GM23248 (cell line): ENCODE results near the gene IGSF10. TPM values are rescaled to one million over a fixed set of nuclear protein-coding genes. Genes with fewer than 3 reads are reported as not detected.
A peak's percentile ranks its signal among the peaks of the same experiment; 100 is the strongest.

Source experiments
- DNase-seq: peaks from one replicate; pipeline ENCODE4 v3.0.0-alpha.2; 2015
- H2AFZ ChIP-seq: fragments of 200-600 bp; sonication (generic); 2 replicates; pipeline ENCODE4 v1.6.1; 2016; ENCODE audit warnings: antibody characterized with exemption
- H3F3A ChIP-seq: fragments of 200-600 bp; sonication (generic); 2 replicates; pipeline ENCODE4 v1.6.1; 2016; ENCODE audit warnings: mild to moderate bottlenecking, antibody characterized with exemption, mixed run types; ENCODE audit not compliant: insufficient read depth
- H3K27ac ChIP-seq: fragments of 200-600 bp; sonication (generic); 2 replicates; pipeline ENCODE4 v1.5.1; 2016; ENCODE audit warnings: mild to moderate bottlenecking
- H3K27me3 ChIP-seq: fragments of 200-600 bp; sonication (generic); replicated peaks from 2 replicates; pipeline ENCODE4 v1.6.1; 2016; ENCODE audit warnings: mild to moderate bottlenecking; ENCODE audit not compliant: insufficient read depth
- H3K36me3 ChIP-seq: fragments of 200-600 bp; sonication (generic); 2 replicates; pipeline ENCODE4 v1.6.1; 2016; ENCODE audit warnings: low read depth, mild to moderate bottlenecking
- H3K4me1 ChIP-seq: fragments of 200-600 bp; sonication (generic); 2 replicates; pipeline ENCODE4 v1.6.1; 2016; ENCODE audit warnings: mild to moderate bottlenecking; ENCODE audit not compliant: insufficient read depth
- H3K4me2 ChIP-seq: fragments of 200-600 bp; sonication (generic); one replicate; pipeline ENCODE4 v1.6.1; 2016; ENCODE audit warnings: mild to moderate bottlenecking; ENCODE audit not compliant: unreplicated experiment
- H3K4me3 ChIP-seq: fragments of 200-600 bp; sonication (generic); 2 replicates; pipeline ENCODE4 v1.5.1; 2016; ENCODE audit warnings: mild to moderate bottlenecking
- H3K79me2 ChIP-seq: fragments of 200-600 bp; sonication (generic); 2 replicates; pipeline ENCODE4 v1.6.1; 2016; ENCODE audit warnings: mild to moderate bottlenecking; ENCODE audit not compliant: insufficient read depth
- H3K9ac ChIP-seq: fragments of 200-600 bp; sonication (generic); 2 replicates; pipeline ENCODE4 v1.6.1; 2016; ENCODE audit warnings: mild to moderate bottlenecking
- H3K9me2 ChIP-seq: fragments of 200-600 bp; sonication (generic); 2 replicates; pipeline ENCODE4 v1.6.1; 2016; ENCODE audit warnings: mixed run types, mild to moderate bottlenecking, moderate library complexity; ENCODE audit not compliant: insufficient read depth
- H3K9me3 ChIP-seq: fragments of 200-600 bp; sonication (generic); one replicate; pipeline ENCODE4 v1.6.1; 2017; ENCODE audit warnings: low read depth
- H4K20me1 ChIP-seq: fragments of 200-600 bp; sonication (generic); 2 replicates; pipeline ENCODE4 v1.6.0; 2016; ENCODE audit not compliant: insufficient read depth
- EZH2 ChIP-seq: fragments of 200-600 bp; sonication (generic); IDR thresholded peaks from 2 replicates; pipeline ENCODE4 v1.6.1; 2018; ENCODE audit warnings: antibody characterized with exemption, mild to moderate bottlenecking; ENCODE audit not compliant: insufficient read depth, poor library complexity, severe bottlenecking
- EZH2phosphoT487 ChIP-seq: fragments of 200-600 bp; sonication (generic); IDR thresholded peaks from 2 replicates; pipeline ENCODE4 v1.6.1; 2018; ENCODE audit warnings: antibody characterized with exemption, moderate library complexity, mild to moderate bottlenecking, low read depth; ENCODE audit not compliant: insufficient read depth
- WGBS, 2 experiments: methylation state at CpG; one replicate each; pipeline ENCODE4 v1.1.6; 2015 to 2017; ENCODE audit warnings: low lambda C conversion rate in 2 of 2, low coverage in 1 of 2; ENCODE audit errors: missing lambda C conversion rate in 2 of 2; 5-methylcytosine and 5-hydroxymethylcytosine counted together
- in situ Hi-C: fragments of 300-500 bp; cut with MboI; formaldehyde crosslinking; loops from 2 replicates; pipeline ENCODE4 v1.15.0; 2020
- polyA plus RNA-seq: library from polyadenylated mRNA; unstranded; fragments of >200 nt; fragmentation: Nextera tagmentation; extraction: Ambion mirVana; gene quantifications from 2 replicates; pipeline ENCODE4 v1.2.1, GENCODE V29; 2016
- total RNA-seq: library from RNA; depleted of rRNA; stranded (reverse); fragments of >200 nt; shearing (Covaris generic); gene quantifications from 2 replicates; pipeline ENCODE4 v1.2.3, GENCODE V29; 2014

IGSF10 gene
- total and polyA plus RNA-seq, 2 experiments from 2014 or later, result 0.19 TPM; not detected in 1

DNA sequence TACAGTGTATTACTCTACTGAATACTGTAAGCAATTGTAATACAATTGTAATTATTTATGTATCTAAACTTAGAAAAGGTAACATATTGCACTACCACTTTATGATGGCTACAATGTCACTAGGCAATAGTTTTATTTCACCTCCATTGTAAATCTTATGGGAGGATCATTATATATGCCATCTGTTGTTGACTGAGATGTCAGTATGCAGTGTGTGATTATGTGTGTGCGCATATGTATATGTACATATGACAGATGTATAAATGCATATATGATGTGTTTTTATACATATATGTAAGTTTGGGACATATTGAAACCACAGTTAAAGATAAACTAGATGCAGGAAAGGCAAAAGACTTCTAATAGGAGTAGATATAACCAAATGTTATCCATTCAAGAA, 8.5 kb downstream of the IGSF10 start:
- in situ Hi-C loops, result loop anchor here (25.0 kb wide), 1 partner anchor 210 kb away; no protein-coding TSS in a partner anchor
- no peak overlapping the region for H3K4me2 ChIP-seq
- WGBS, 2 experiments, result 0% methylated on average over 1 of the region's 1 CpG
- H2AFZ ChIP-seq, result no peak overlapping the region
- no peaks in the 10 kb centered on the region for H4K20me1 ChIP-seq
- H3K27me3 ChIP-seq, result no peaks in the 10 kb centered on the region
- no peak for DNase-seq
- no peaks in the 10 kb centered on the region for H3K79me2 ChIP-seq
- H3F3A ChIP-seq, result no peaks in the 10 kb centered on the region
- no peaks in the 10 kb centered on the region for H3K9me2 ChIP-seq
- no peak overlapping the region for H3K27ac ChIP-seq
- H3K9me3 ChIP-seq, result no peaks in the 10 kb centered on the region
- H3K4me1 ChIP-seq, result no peaks in the 10 kb centered on the region
- no peak overlapping the region for H3K9ac ChIP-seq
- no peak overlapping the region for H3K4me3 ChIP-seq
- no peaks in the 10 kb centered on the region for H3K36me3 ChIP-seq
- TF ChIP-seq EZH2phosphoT487 (no peak), EZH2 (no peak)

DNA sequence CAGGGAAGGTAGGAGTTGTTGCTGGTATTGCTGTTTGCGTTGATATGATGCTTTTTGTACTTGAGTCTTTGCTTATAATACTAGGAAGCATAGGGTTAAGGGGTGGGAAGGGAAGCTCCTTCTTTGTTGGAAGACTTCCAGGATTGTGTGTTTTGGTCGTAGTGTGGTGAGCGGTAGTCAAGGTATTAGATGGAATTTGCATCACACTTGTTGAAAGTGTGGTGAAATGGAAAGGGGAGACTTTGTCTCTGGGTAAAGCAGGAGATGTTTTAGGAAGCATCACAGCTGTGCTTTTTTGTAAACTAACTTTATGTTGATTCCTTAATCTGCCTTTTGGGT, 14.9 kb downstream of the IGSF10 start:
- in situ Hi-C loops, result loop anchor here (10.0 kb wide), 1 partner anchor 469 kb away; no protein-coding TSS in a partner anchor
- H3F3A ChIP-seq, result peaks cover 12% of the 10 kb centered on the region; the same call in 1 of the 2 replicates
- H3K79me2 ChIP-seq, result no peaks in the 10 kb centered on the region
- no peaks in the 10 kb centered on the region for H3K36me3 ChIP-seq
- no peaks in the 10 kb centered on the region for H3K27me3 ChIP-seq
- TF ChIP-seq EZH2 (no peak), EZH2phosphoT487 (no peak)
- 79 to 84% methylated on average over 3 of the region's 3 CpGs for WGBS, 2 experiments
- peak overlapping the region; percentile 40; the same call in 1 of the 2 replicates for H3K27ac ChIP-seq
- no peak overlapping the region for H3K4me2 ChIP-seq
- no peak for DNase-seq
- H4K20me1 ChIP-seq, result no peaks in the 10 kb centered on the region
- H2AFZ ChIP-seq, result no peak overlapping the region
- H3K9me2 ChIP-seq, result no peaks in the 10 kb centered on the region
- H3K4me1 ChIP-seq, result peaks cover 12% of the 10 kb centered on the region
- H3K9me3 ChIP-seq, result no peaks in the 10 kb centered on the region
- H3K4me3 ChIP-seq, result no peak overlapping the region
- no peak overlapping the region for H3K9ac ChIP-seq

DNA sequence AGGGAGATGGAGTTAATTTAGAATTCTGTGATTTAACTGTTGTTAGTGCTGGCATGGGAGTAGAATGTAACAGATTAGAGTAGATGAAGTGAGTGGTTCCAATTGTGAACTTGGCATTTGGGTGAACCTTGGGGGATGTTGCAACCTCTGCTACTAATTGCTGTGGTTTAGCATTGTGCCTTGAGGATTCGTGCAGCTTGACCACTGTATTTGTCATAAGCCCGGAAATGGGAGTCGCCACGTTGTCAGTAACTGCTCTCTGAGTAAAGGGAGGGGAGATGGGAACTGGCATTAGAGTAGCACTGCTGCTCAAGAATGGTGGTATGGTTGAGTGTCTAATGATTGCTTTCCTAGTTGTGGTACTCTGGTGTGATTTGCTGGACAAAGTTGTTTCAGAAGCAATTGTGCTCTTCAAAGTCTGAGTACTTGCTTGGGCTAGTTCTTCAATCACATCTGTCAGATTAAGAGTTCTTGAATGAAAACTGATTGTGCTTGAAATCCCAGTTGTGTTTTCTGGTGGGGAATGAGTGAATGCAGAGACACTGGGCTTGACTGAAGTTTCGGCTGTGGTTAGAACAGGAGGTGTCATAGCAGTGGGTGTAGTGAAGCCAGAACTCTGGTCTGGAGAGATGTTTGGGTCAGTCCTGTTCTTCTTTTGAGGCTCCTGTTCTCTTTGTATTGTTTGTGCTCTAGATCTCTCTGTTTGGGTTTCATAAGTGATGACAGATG, 15.4 kb downstream of the IGSF10 start:
- no peak overlapping the region for H3K9ac ChIP-seq
- H3K36me3 ChIP-seq, result no peaks in the 10 kb centered on the region
- peak; percentile 94 for DNase-seq
- peaks cover 12% of the 10 kb centered on the region; the same call in 1 of the 2 replicates for H3F3A ChIP-seq
- H3K4me1 ChIP-seq, result peaks cover 12% of the 10 kb centered on the region
- in situ Hi-C loops, result loop anchor here (10.0 kb wide), 1 partner anchor 469 kb away; no protein-coding TSS in a partner anchor
- no peak overlapping the region for H3K4me3 ChIP-seq
- H3K27me3 ChIP-seq, result no peaks in the 10 kb centered on the region
- no peaks in the 10 kb centered on the region for H3K9me3 ChIP-seq
- no peak overlapping the region for H2AFZ ChIP-seq
- H3K9me2 ChIP-seq, result no peaks in the 10 kb centered on the region
- TF ChIP-seq EZH2phosphoT487, result peak; percentile 85; the same call in 1 of the 2 replicates
- no peak for TF ChIP-seq EZH2
- WGBS, 2 experiments, result 16 to 17% methylated on average over 5 of the region's 5 CpGs
- peak overlapping the region; percentile 11 for H3K4me2 ChIP-seq
- no peaks in the 10 kb centered on the region for H4K20me1 ChIP-seq
- no peaks in the 10 kb centered on the region for H3K79me2 ChIP-seq
- H3K27ac ChIP-seq, result peak overlapping the region; percentile 40

GRCh38 chr3:151443583-151443982, 17.3 kb downstream of the IGSF10 start:
- H3K4me2 ChIP-seq, result no peak overlapping the region
- H2AFZ ChIP-seq, result no peak overlapping the region
- peak; percentile 25 for DNase-seq
- H3K9me3 ChIP-seq, result no peaks in the 10 kb centered on the region
- no peak overlapping the region for H3K4me3 ChIP-seq
- TF ChIP-seq EZH2, result no peak
- no peak for TF ChIP-seq EZH2phosphoT487
- H4K20me1 ChIP-seq, result no peaks in the 10 kb centered on the region
- H3F3A ChIP-seq, result peaks cover 12% of the 10 kb centered on the region; the same call in 1 of the 2 replicates
- H3K36me3 ChIP-seq, result no peaks in the 10 kb centered on the region
- 94 to 99% methylated on average over 7 of the region's 7 CpGs for WGBS, 2 experiments
- no peaks in the 10 kb centered on the region for H3K27me3 ChIP-seq
- H3K4me1 ChIP-seq, result peaks cover 12% of the 10 kb centered on the region
- in situ Hi-C loops, result loop anchor here (5.0 to 10.0 kb wide), 2 partner anchors 394 to 471 kb away; no protein-coding TSS in a partner anchor
- H3K79me2 ChIP-seq, result no peaks in the 10 kb centered on the region
- no peak overlapping the region for H3K9ac ChIP-seq
- no peaks in the 10 kb centered on the region for H3K9me2 ChIP-seq
- H3K27ac ChIP-seq, result no peak overlapping the region
